Measurements from ENCODE around the gene CREB3L1.

CREB3L1 gene

DNA sequence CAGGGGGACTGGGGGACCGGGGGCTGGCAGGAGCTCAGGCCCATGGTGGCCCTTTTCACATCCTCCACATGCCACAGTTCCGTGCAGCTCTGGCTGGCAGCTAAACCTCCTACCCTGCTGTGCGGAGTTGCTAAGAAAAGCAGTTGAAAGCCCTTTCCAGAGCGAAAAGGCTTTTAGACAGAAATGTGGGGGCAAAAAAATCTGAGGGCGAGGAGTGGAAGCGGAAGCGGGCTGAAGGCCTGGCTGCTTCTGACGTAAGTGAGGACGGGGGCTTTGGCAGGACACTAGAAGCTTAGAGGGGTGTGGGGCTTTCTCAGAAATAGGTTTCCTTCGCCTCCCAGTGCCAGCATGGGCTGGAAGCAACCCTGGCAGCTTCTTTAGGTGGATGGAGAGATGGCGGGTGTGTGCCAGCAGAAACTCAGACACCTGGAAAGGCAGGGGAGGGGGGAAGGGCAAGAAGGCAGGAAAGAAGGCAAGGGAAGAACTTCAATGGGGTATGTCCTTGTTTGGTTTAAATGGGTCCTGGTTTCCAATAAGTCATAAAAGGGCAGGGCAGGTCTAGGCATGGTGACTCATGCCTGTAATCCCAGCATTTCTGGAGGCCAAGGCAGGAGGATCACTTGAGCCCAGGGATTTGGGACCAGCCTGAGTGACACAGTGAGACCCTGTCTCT is 58.6 kb downstream of the CREB3L1 start:
- no peak for TF ChIP-seq ZFX (IDR thresholded peaks at IDR 0.05; ENCODE audit: borderline replicate concordance)
- TF ChIP-seq, protein P1, sequence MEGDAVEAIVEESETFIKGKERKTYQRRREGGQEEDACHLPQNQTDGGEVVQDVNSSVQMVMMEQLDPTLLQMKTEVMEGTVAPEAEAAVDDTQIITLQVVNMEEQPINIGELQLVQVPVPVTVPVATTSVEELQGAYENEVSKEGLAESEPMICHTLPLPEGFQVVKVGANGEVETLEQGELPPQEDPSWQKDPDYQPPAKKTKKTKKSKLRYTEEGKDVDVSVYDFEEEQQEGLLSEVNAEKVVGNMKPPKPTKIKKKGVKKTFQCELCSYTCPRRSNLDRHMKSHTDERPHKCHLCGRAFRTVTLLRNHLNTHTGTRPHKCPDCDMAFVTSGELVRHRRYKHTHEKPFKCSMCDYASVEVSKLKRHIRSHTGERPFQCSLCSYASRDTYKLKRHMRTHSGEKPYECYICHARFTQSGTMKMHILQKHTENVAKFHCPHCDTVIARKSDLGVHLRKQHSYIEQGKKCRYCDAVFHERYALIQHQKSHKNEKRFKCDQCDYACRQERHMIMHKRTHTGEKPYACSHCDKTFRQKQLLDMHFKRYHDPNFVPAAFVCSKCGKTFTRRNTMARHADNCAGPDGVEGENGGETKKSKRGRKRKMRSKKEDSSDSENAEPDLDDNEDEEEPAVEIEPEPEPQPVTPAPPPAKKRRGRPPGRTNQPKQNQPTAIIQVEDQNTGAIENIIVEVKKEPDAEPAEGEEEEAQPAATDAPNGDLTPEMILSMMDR (IDR thresholded peaks at IDR 0.05): no peak
- H3K27ac ChIP-seq: peak overlapping the region; percentile 36

DNA sequence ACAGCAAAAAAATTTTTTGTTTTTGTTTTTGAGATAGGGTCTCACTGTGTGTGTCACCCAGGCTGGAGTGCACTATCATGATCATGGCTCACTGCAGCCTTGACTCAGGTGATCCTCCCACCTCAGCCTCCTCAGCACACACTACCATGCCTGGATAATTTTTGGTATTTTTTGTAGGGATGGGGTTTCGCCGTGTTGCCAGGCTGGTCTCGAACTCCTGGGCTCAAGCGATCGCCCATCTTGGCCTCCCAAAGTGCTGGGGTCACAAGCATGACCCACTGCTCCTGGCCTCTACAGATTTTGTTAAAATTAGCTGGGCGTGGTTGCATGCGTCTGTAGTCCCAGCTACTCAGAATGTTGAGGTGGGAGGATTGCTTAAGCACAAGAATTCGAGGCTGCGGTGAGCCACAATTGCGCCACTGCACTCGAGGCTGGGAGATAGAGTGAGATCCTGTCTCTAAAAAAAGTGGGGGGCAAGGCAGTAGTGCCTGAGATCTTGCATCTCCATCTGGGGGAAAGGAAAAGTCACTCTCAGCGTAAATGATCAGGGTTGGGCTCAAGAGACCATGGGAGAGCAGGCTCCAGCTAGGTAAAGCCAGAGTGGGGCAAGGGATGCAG is 59.2 kb downstream of the CREB3L1 start:
- H3K27ac ChIP-seq: peak overlapping the region; percentile 100

DNA sequence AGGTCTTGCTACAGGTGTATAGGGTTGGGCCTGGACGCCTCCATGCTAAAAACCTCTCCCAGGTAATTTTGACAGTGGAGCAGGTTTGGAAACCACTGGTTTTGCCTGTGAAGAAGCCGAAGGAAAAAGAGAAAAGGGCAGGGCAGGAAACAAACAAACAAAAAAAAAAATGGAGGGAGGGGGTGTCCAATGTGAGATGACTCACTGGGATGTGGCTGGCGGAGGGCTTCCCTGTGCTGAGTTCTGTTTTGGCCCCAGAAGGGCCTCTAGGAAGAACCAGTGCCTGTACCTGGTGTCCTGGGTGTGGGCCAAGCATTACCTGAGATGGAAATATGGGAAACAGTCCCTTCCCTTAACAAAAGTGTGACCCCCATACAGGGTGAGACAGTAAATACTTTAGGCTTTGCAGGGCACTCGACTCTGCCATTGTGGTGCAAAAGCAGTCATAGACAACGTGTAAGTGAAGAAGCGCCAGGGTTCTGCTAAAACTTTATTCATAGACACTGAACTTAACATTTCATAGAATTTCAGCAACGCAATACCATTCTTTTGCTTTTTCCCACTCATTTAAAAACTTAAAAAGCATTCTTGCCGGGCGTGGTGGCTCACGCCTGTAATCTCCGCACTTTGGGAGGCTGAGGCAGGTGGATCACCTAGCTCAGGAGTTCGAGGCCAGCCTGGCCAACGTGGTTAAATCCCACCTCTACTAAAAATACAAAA is 60.3 kb downstream of the CREB3L1 start:
- peak overlapping the region; percentile 100 for H3K27ac ChIP-seq
- TF ChIP-seq, protein P1 (IDR thresholded peaks at IDR 0.05): no peak
- TF ChIP-seq ZFX (IDR thresholded peaks at IDR 0.05; ENCODE audit: borderline replicate concordance): no peak

More for the DNA sequence above, 59.2 kb downstream of the CREB3L1 start:
- no peak for TF ChIP-seq ZFX (IDR thresholded peaks at IDR 0.05; ENCODE audit: borderline replicate concordance)
- TF ChIP-seq, protein P1 (IDR thresholded peaks at IDR 0.05): no peak

DNA sequence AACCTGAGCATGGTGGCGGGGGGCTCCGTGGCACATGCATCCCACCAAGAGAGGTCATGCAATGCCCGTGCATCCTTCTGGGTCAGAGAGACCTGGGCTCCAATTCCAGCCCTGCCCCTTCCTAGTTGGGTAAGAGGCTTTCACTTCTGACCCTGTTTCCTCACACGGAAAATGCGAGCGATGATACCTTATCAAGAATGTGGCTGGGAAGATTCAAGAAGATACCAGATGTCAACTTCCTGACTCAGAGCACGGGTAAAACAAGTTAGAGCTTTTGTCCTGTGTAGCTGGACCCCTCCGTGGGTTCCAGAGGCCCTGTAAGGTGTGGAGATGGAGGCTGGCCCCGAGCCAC is 61.1 kb downstream of the CREB3L1 start:
- H3K27ac ChIP-seq: peak overlapping the region; percentile 100
- TF ChIP-seq, protein P1 (IDR thresholded peaks at IDR 0.05): no peak
- TF ChIP-seq ZFX (IDR thresholded peaks at IDR 0.05; ENCODE audit: borderline replicate concordance): no peak

DNA sequence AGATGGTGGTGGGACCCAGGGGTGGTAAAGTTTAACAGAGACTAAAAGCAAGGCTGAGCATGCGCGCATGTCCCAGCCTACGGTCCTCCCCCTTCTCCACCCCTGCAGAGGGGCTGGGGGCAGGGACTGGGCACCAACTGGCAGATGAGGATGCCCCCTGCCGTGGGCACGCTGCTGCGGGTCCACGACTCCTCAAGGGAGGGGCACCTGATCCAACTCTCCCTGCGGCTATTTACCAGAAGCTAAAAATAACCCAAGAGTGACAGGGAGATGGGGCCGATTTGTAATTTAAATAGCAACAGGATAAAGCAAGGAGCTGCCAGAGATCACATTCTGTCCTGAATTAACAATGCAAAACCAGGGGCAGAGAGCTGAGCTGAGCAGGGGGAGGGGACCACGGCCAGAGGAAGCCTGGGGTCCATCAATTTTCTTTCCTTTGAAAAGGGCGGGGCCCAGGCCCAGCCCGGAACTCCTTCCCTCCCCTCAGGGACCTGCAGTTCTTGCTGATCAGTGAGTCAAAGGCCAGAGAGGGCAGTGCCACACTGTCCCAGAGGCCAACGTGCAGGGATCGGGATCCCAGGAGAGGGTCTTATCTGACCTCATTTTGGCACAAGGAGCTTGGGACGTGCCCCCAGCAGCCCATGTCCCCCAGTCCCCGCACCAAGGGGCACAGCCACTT is 61.7 kb downstream of the CREB3L1 start:
- H3K27ac ChIP-seq: peak overlapping the region; percentile 100

GRCh38 chr11:46339816-46340215 is 62.4 kb downstream of the CREB3L1 start:
- peak overlapping the region; percentile 100 for H3K27ac ChIP-seq
- TF ChIP-seq, protein P1 (IDR thresholded peaks at IDR 0.05): no peak
- no peak for TF ChIP-seq ZFX (IDR thresholded peaks at IDR 0.05; ENCODE audit: borderline replicate concordance)

More for the DNA sequence above, 61.7 kb downstream of the CREB3L1 start:
- TF ChIP-seq, protein P1 (IDR thresholded peaks at IDR 0.05): peak; percentile 54
- TF ChIP-seq ZFX (IDR thresholded peaks at IDR 0.05; ENCODE audit: borderline replicate concordance): no peak

Measured in 22Rv1 (cell line).